ENCODE measurements around the gene SLC5A1. TPM values are rescaled to one million over a fixed set of nuclear protein-coding genes. Genes with fewer than 3 reads are reported as not detected.

Gene SLC5A1
- total and polyA plus RNA-seq, 2 of the 8 experiments (the other 6 are each of a cell fraction or from before 2014, with no cell fraction given): 0.06 TPM; not detected in 1

GRCh38 chr22:32016081-32016480 lies 27.0 kb upstream of the SLC5A1 start (continued):
- no peak for TF ChIP-seq CREB1 (IDR thresholded peaks at IDR 0.05)

Measured in H1 (cell line).